PC-9 (cell line): ENCODE results near the gene PNMA6F. TPM values are rescaled to one million over a fixed set of nuclear protein-coding genes. Genes with fewer than 3 reads are reported as not detected.

Experiments used
- BruUV-seq: library from RNA; stranded (reverse); fragments of 400-500 nt; replicated peaks from 2 replicates; lab custom pipeline; 2021; lab: Mats Ljungman, UMichigan
- CTCF ChIA-PET: fragments of 300-600 bp; sonication (Branson Sonifier 250); formaldehyde crosslinking; loops from one replicate; lab custom pipeline; 2022; ENCODE audit warnings: antibody characterized with exemption; lab: Charles Lee
- POLR2A ChIA-PET: fragments of 300-600 bp; sonication (Branson Sonifier 250); formaldehyde crosslinking; loops from one replicate; lab custom pipeline; 2022; ENCODE audit warnings: antibody characterized with exemption; ENCODE audit not compliant: unreplicated experiment; lab: Charles Lee
- DNase-seq, 2 experiments: peaks; one replicate each; pipeline versions ENCODE4 v3.0.0 to v3.0.0-alpha.2; 2015 to 2022; ENCODE audit warnings: mixed read lengths in 1 of 2
- H2AFZ ChIP-seq: fragments of 200-600 bp; sonication (generic); 2 replicates; pipeline ENCODE4 v1.8.1; 2017; ENCODE audit warnings: antibody characterized with exemption
- H3F3A ChIP-seq: fragments of 200-600 bp; sonication (generic); 2 replicates; pipeline ENCODE4 v1.8.1; 2017; ENCODE audit warnings: antibody characterized with exemption, mild to moderate bottlenecking, low read depth; ENCODE audit not compliant: insufficient read depth
- H3K27ac ChIP-seq: fragments of 200-600 bp; sonication (generic); 2 replicates; pipeline ENCODE4 v1.6.1; 2016; ENCODE audit warnings: mixed run types
- H3K27me3 ChIP-seq: fragments of 200-600 bp; sonication (generic); 2 replicates; pipeline ENCODE4 v1.6.1; 2016; ENCODE audit warnings: low read depth, mixed run types; ENCODE audit not compliant: insufficient read depth
- H3K36me3 ChIP-seq: fragments of 200-600 bp; sonication (generic); 2 replicates; pipeline ENCODE4 v1.6.1; 2016; ENCODE audit warnings: low read depth, mixed run types
- H3K4me1 ChIP-seq: fragments of 200-600 bp; sonication (generic); replicated peaks from 2 replicates; pipeline ENCODE4 v1.6.1; 2016; ENCODE audit warnings: mixed run types; ENCODE audit not compliant: insufficient read depth
- H3K4me2 ChIP-seq: fragments of 200-600 bp; sonication (generic); 2 replicates; pipeline ENCODE4 v1.6.1; 2017; ENCODE audit warnings: mixed run types
- H3K4me3 ChIP-seq: fragments of 200-600 bp; sonication (generic); 2 replicates; pipeline ENCODE4 v1.6.1; 2016; ENCODE audit warnings: mixed run types
- H3K79me2 ChIP-seq: fragments of 200-600 bp; sonication (generic); 2 replicates; pipeline ENCODE4 v1.6.1; 2017; ENCODE audit warnings: low read depth, mixed run types
- H3K9me2 ChIP-seq: fragments of 200-600 bp; sonication (generic); 2 replicates; pipeline ENCODE4 v1.8.1; 2017; ENCODE audit warnings: mild to moderate bottlenecking; ENCODE audit not compliant: insufficient read depth
- H3K9me3 ChIP-seq: fragments of 200-600 bp; sonication (generic); 2 replicates; pipeline ENCODE4 v1.8.1; 2016; ENCODE audit warnings: low read depth; ENCODE audit not compliant: insufficient read depth
- H4K20me1 ChIP-seq: fragments of 200-600 bp; sonication (generic); 2 replicates; pipeline ENCODE4 v1.8.1; 2017; ENCODE audit not compliant: insufficient read depth
- CTCF ChIP-seq: fragments of 200-600 bp; sonication (generic); conservative IDR thresholded peaks from 2 replicates; pipeline ENCODE4 v1.6.1; 2017; ENCODE audit warnings: mixed run types, antibody characterized with exemption, mild to moderate bottlenecking, moderate library complexity
- EZH2 ChIP-seq: fragments of 200-600 bp; sonication (generic); IDR thresholded peaks from 2 replicates; pipeline ENCODE4 v1.8.0; 2017; ENCODE audit warnings: antibody characterized with exemption, low read depth
- intact Hi-C: fragments of 100-400 bp; cut with micrococcal nuclease; formaldehyde crosslinking; loops from one replicate; pipeline ENCODE4 v1.10.0; 2022; ENCODE audit not compliant: unreplicated experiment
- total RNA-seq: library from RNA; stranded (reverse); gene quantifications from 2 replicates; pipeline ENCODE4 v1.2.3, GENCODE V29; 2021

Gene PNMA6F
- total RNA-seq, 1 experiment from 2014 or later: not detected

DNA sequence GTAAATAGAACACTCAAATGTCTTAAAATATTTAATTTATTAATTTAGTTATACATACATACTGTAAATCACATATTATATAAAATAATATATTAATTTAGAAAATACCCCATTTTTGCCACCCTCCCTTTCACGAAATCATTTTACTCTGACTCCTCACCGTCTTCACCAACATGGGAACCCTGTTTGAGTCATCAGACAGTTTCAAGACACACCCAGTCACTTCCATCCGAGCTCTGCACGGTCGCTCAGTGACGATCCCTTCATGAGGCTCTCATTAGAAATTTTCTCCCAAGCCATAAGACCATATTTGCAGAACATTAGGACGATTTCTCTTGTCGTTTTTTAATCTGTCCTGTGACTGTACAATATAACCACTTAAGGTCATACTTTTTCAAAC is 26.9 kb upstream of the PNMA6F start:
- Histone ChIP-seq H3K79me2 (no peaks in the 10 kb centered on the region), H2AFZ (no peak overlapping the region), H3K9me2 (no peaks in the 10 kb centered on the region), H3K4me2 (no peak overlapping the region), H3K27me3 (no peaks in the 10 kb centered on the region), H3K4me3 (no peak overlapping the region), H3K9me3 (no peaks in the 10 kb centered on the region), H3K36me3 (no peaks in the 10 kb centered on the region), H3K27ac (no peak overlapping the region), H4K20me1 (no peaks in the 10 kb centered on the region), H3F3A (no peaks in the 10 kb centered on the region), H3K4me1 (no peaks in the 10 kb centered on the region)
- POLR2A ChIA-PET: no interaction called here
- no peak for DNase-seq
- CTCF ChIA-PET: no interaction called here
- TF ChIP-seq EZH2 (no peak), CTCF (no peak)
- intact Hi-C loops: no loop called here
- no TSS peak for BruUV-seq

DNA sequence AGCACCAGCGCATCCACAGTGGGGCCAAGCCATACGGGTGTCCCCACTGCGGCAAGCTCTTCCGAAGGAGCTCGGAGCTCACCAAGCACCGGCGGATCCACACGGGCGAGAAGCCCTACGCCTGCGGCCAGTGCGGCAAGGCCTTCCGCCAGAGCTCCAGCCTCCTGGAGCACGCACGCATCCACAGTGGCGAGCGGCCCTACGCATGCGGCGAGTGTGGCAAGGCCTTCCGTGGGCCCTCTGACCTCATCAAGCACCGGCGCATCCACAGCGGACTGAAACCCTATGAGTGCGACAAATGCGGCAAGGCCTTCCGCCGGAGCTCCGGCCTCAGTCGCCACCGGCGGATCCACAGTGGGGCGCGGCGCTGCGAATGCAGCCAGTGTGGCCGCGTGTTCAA is 26.0 kb upstream of the PNMA6F start:
- Histone ChIP-seq H3F3A (no peaks in the 10 kb centered on the region), H3K27me3 (no peaks in the 10 kb centered on the region), H3K9me3 (no peaks in the 10 kb centered on the region), H3K36me3 (no peaks in the 10 kb centered on the region), H3K4me1 (no peaks in the 10 kb centered on the region), H4K20me1 (no peaks in the 10 kb centered on the region), H3K27ac (no peak overlapping the region), H3K9me2 (no peaks in the 10 kb centered on the region), H3K79me2 (no peaks in the 10 kb centered on the region), H3K4me3 (no peak overlapping the region), H2AFZ (no peak overlapping the region), H3K4me2 (no peak overlapping the region)
- intact Hi-C loops: no loop called here
- POLR2A ChIA-PET: no interaction called here
- DNase-seq: no peak
- TF ChIP-seq CTCF: no peak
- TF ChIP-seq EZH2: no peak
- no TSS peak for BruUV-seq
- CTCF ChIA-PET: no interaction called here

- no peaks in the 10 kb centered on the region for H3K4me1 ChIP-seq
- H4K20me1 ChIP-seq: no peaks in the 10 kb centered on the region
- H3K27me3 ChIP-seq: no peaks in the 10 kb centered on the region
- no peak for TF ChIP-seq EZH2
- no peak for TF ChIP-seq CTCF
- POLR2A ChIA-PET: no interaction called here
- H2AFZ ChIP-seq: no peak overlapping the region
- no peak overlapping the region for H3K4me2 ChIP-seq
- H3K79me2 ChIP-seq: no peaks in the 10 kb centered on the region
- no peaks in the 10 kb centered on the region for H3K36me3 ChIP-seq
- no peak overlapping the region for H3K4me3 ChIP-seq
- H3K9me3 ChIP-seq: no peaks in the 10 kb centered on the region
- CTCF ChIA-PET: no interaction called here
- no peaks in the 10 kb centered on the region for H3K9me2 ChIP-seq
- intact Hi-C loops: no loop called here
- BruUV-seq: no TSS peak
- H3F3A ChIP-seq: no peaks in the 10 kb centered on the region
- no peak overlapping the region for H3K27ac ChIP-seq
- DNase-seq: no peak
Measured at GRCh38 chrX:153343674-153344073, 22.1 kb upstream of the PNMA6F start.
